Fibroblast of skin of left quadriceps (primary cell): ENCODE data around the gene TCP11.
A peak's percentile ranks its signal among the peaks of the same experiment; 100 is the strongest.

Experiments
- DNase-seq, 2 experiments: peaks; one replicate each; pipeline ENCODE4 v3.0.0-alpha.2; 2013; ENCODE audit warnings: low read depth in 2 of 2

The TCP11 gene

GRCh38 chr6:35173044-35173426 lies 31.9 kb upstream of the TCP11 start:
- DNase-seq, result no peak

DNA sequence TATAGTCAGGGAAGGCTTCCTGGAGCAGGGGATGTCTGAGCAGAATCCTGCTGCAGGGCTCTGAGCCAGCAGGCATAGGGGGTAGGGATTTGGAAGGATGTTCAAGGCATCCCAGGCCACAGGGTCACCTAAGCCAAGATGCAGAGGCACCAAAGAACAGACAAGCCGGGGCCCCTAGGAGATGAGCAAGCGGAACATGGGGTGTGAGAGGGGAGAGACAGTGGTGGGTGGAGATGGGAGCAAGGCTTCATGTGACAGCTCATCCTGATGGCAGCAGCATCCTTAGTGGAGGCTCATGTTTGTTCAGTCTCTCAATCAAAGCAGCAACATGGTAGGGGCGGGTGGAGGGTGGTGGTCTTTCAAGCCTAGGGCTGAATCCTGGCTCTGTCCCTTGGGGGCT lies 29.8 kb upstream of the TCP11 start:
- DNase-seq, result no peak

DNA sequence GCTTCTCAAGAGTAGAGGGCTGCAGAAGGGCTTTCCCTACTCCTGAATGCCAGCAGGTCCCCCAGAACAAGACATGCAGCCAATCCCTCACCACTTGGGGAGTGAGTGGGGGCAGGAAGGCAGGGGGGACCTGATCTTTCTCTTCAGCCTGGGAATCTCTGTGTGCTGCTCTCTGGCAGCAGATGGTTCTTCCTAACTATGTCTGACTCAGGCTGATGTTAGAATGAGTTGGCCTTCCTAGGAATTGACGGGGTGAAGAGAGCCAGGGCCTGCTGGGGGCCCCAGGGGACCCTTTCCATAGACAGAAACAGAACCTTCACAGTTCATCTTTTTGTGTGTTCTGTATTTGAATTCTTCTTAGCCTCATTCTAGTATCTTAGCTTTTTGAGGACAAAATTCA lies 29.0 kb upstream of the TCP11 start:
- peak in 1 of 2 experiments; percentile 45 for DNase-seq

- no peak for DNase-seq
These were observed 27.3 kb upstream of the TCP11 start for GRCh38 chr6:35168461-35168861.

- no peak for DNase-seq
These were observed 26.4 kb upstream of the TCP11 start for GRCh38 chr6:35167505-35167904.

GRCh38 chr6:35166520-35166919 lies 25.4 kb upstream of the TCP11 start:
- no peak for DNase-seq

GRCh38 chr6:35166116-35166515 lies 25.0 kb upstream of the TCP11 start:
- DNase-seq, result no peak

DNA sequence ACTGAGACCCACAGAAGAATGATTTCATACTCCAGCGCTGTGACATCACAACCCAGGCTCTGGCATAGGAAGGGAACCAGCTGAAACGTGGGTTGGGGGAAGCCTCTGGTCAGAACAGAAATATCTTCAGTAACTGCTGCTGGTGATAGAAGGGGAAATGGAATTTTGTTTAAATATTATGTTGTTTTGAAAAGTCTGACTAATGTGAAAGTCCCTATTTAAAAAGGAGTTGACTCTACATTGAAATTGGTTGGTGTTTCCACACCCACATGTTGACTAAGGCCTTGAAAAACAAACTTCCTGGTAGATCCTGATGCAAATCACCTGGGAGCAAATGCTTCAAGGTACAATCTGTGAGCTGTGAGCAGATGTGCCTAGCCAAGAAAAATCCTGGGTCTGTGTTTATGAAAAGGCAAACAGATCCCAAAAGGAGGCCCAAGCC lies 24.5 kb upstream of the TCP11 start:
- DNase-seq, result no peak

- DNase-seq, result no peak
These were observed 23.7 kb upstream of the TCP11 start for GRCh38 chr6:35164868-35165267.

DNA sequence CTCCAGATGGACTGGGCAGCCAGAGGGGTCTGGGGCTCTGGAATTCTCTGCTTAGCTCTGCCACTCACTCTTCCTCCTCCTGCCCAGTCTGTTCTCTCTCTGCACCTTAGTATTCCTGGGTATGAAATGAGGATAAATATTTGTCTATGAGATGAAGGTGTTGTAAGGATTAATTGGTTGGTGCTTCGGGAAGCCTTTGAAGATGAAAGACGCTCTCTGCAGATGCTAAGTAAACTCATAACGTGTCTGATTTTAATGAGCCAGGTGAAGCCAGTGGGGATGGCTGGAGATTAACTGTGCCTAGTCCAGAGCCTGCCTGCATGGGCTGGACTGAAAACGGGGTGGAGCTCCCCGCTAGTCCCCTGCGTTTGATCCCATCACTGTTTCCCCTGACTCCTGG lies 23.1 kb upstream of the TCP11 start:
- DNase-seq, result no peak

- no peak for DNase-seq
These were observed 22.7 kb upstream of the TCP11 start for GRCh38 chr6:35163836-35164235.

DNA sequence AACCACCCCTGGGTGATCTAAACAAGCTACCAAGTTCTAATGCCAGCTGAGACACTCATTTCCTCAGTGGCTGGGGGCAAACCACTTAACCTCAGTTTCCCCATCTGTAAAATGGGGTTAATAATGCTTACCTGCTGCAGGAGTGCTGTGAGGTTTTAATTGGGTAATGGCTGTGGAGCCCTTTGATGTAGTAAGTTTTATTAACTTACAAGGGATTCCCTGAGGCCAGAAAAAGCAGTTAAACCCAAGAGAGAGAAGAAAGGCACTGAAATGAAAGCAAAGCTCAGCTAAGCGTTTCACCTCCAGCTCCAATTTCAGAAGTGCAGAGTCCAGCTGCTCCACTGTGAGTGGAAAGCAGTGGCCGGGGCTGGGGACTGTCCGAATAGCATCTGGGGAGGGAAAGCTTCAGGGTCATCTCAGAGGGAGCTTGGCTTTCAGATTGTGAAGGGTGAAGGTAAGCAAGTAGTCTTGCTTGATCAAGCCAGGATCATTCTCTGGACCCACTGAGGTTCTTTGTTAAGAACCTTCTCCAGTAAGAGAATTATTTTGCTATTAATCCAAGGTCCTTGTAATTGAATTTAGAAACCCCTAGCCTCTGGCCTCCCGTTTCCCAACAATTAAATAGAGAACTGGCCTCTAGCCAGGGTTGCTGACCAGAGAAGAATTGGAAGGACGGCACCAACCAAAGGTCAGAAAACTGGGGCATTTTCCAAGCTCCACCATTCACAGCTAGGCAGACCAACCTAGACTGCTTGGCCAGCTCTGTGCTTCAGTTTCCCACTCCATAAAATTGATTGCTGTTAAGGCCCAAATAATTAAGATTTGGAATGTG lies 20.9 kb upstream of the TCP11 start:
- no peak for DNase-seq

DNA sequence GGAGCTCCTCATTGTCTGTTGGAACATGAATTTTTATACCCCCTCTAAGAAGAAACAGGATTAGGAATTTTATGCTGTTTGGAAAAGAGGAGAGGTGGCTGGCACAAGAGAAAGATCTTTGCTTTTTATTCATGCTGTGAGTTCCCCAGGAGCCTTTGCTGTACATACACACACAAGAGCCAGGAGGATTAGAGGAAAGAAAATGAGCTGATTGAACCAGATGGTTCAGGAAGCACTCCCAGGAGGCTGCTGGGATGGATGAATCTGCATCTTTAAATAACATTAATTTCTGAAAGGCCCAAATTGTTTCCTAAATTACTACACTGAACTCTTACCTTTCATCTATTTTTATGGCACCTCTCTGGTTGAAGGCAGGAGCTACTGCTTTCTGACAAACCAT lies 20.1 kb upstream of the TCP11 start:
- no peak for DNase-seq

- DNase-seq, result no peak
These were observed 19.5 kb upstream of the TCP11 start for GRCh38 chr6:35160642-35161041.

- DNase-seq, result no peak
These were observed 17.4 kb upstream of the TCP11 start for GRCh38 chr6:35158520-35158919.

- no peak for DNase-seq
These were observed 13.8 kb upstream of the TCP11 start for GRCh38 chr6:35154947-35155346.

- no peak for DNase-seq
These were observed 13.1 kb upstream of the TCP11 start for GRCh38 chr6:35154262-35154661.

GRCh38 chr6:35152067-35152707 lies 11.0 kb upstream of the TCP11 start:
- DNase-seq, result no peak

DNA sequence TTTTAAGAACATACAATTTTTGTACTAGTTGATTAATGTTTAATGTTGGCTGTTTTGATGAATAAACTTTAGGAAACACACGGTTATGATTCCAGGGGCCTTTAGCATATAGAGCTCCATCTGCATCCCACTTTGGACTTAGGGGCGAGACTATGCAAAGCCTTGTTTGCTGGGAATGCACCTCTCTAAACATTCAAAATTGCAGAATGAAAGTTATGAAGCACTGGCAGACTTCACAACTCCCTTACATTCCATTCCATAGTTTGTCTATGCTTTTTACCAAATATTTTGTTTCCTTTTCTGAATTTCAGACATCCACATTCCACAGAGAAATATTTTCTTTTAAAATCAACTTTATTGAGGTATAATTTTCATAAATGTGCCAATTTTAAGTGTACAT lies 10.3 kb upstream of the TCP11 start:
- no peak for DNase-seq

GRCh38 chr6:35149891-35150566 lies 8.9 kb upstream of the TCP11 start:
- no peak for DNase-seq

DNA sequence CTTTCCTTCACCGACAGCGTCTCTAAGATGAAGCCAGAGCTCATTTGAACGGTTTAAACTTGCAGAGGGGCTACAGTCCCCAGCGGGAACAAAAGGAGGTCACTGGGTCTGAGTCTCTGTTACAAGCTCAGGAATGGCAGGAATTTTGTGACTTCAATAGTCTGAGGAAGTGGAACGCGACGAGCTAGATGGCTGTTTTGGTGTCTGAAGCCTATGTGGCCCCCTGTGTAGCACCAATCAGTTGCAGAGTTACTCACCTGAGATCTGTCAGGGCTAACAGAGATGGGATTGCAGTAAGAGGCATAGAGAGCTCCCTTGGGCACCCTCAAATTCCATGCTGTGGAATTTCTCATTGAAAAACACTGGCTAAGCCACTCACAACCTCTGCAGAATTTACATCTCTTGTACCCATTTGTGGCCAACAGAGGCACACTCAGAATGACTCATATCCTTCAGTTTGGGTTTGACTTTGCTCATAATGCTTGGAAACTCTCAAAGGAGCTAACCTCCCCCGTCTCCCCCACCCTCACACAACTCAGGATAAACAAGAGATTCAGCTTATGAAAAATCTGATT lies 7.1 kb upstream of the TCP11 start:
- DNase-seq, result peak; percentile 51 to 53

DNA sequence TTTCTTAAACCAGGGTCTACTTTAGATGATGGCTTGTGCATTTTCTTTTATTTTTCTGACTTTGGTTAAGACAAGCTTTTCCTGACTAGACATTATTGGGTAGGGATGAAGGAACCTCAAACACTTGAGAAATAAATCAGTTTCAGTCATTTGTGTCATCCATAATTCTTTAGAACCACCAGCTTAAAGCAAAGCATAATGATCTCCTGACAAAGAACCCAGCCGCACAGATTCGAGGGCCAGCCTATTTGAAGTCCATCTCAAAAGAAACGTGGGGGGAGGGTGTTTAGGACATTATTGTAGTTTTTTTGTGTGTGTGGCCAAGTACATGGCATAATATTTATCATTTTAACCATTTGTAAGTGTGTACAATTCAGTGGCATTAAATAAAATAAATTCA lies 6.3 kb upstream of the TCP11 start:
- no peak for DNase-seq

DNA sequence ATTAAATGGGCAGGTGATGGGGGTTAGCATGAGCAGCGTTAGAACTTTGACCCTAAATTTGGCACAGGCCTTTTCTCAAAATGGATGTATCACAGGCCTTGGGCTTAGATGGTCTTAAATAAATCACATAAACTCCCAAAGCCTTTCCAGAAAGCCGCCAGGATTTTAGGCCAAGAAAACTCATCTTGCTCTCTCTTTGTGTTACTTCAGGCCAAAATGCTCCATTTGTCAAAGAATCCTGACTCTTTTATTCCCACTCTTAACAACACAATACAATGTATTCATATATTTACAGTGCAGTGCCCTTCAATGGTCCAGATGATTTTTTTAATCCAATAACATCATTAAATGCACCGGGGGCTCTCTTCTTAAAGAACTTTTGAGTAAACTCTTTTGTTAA lies 5.9 kb upstream of the TCP11 start:
- no peak for DNase-seq
